GM19351 (cell line): ENCODE results near the gene RBP5.

Experiments used
- ATAC-seq: cut with Tn5 transposase; IDR thresholded peaks from one replicate; pipeline ENCODE4 v1.9.1; 2021; ENCODE audit warnings: mild to moderate bottlenecking, moderate library complexity; ENCODE audit not compliant: unreplicated experiment

Gene RBP5

GRCh38 chr12:7076493-7076892 is 52.2 kb downstream of the RBP5 start:
- ATAC-seq, result no peak

- ATAC-seq, result no peak
Measured at GRCh38 chr12:7075939-7076338, 52.8 kb downstream of the RBP5 start.

- ATAC-seq, result no peak
Measured at GRCh38 chr12:7075518-7075917, 53.2 kb downstream of the RBP5 start.

- ATAC-seq, result no peak
Measured at GRCh38 chr12:7073946-7074345, 54.7 kb downstream of the RBP5 start.
